ENCODE results near the gene PTTG1IP.

Gene PTTG1IP

GRCh38 chr21:44873356-44874239 is at the start of gene PTTG1IP:
Gene PTTG1IP (minus strand): TSS chr21:44873690. CDS start chr21:44873616, 74 bp downstream.
- TF ChIP-seq CTCF (IDR thresholded peaks at IDR 0.05; ENCODE audit: low read depth, low read length, missing control alignments): no peak

GRCh38 chr21:44921928-44922327 is 48.4 kb upstream of the PTTG1IP start:
- H3K4me3 ChIP-seq (ENCODE audit: low read depth, low read length): peak overlapping the region; percentile 82; the same call in 1 of the 2 replicates
- no peak for DNase-seq (ENCODE audit: low read depth)
- no peak for TF ChIP-seq CTCF (IDR thresholded peaks at IDR 0.05; ENCODE audit: low read depth, low read length, missing control alignments)

More at GRCh38 chr21:44873356-44874239, at the start of gene PTTG1IP:
- H3K4me3 ChIP-seq (ENCODE audit: low read depth, low read length): peak within 1 kb of the TSS; percentile 98
- peak; percentile 88 for DNase-seq (ENCODE audit: low read depth)

- peak; percentile 51 for DNase-seq (ENCODE audit: low read depth)
- no peak for TF ChIP-seq CTCF (IDR thresholded peaks at IDR 0.05; ENCODE audit: low read depth, low read length, missing control alignments)
- peak within 1 kb of the TSS; percentile 82 for H3K4me3 ChIP-seq (ENCODE audit: low read depth, low read length)
Observed at GRCh38 chr21:44920694-44921604, 47.5 kb upstream of the PTTG1IP start, which contains the start of gene ITGB2. Gene ITGB2 (minus strand): TSS chr21:44920899. CDS start chr21:44910782, 10,117 bp downstream.

GRCh38 chr21:44919913-44920693 is 46.6 kb upstream of the PTTG1IP start:
- peak overlapping the region; percentile 82 for H3K4me3 ChIP-seq (ENCODE audit: low read depth, low read length)
- DNase-seq (ENCODE audit: low read depth): no peak
- peak; percentile 0 for TF ChIP-seq CTCF (IDR thresholded peaks at IDR 0.05; ENCODE audit: low read depth, low read length, missing control alignments)

DNA sequence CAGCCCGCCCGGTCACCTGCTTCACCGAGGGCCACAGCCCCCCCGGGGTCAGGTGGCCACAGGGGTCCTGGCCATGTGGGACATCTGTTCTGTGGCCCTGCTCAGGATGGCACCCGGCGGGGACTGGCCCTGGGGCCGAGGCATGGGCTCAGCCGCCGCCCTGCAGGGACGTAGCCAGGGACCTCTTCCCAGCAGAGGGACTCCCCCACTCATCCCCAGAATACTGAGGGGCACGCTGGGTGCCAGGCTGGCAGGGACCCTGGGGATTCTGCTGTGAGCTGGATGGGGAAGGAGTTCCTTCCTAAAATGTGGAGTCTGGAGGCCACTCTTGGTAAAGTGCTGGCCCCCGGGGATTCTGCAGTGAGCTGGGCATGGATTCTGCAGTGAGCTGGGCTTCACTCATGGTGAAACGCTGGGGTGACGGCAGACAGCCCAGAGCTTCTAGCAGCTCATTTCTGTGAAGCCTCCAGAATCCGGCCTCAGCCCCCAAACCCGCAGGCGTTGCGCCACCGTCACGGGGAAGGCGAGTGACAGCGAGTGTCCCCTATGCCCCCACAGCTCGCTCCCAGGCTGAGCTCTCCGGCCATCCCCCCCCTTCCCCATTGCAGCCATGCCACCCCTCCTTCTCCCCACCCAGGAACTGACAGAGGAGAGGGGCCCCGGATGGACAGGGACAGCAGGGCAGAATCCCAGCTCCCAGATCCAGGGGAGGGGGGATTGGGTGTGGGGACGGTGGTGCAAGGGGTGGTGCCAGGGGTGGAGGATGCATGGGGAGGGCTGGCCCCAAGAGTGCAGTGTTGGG is 45.8 kb upstream of the PTTG1IP start:
- DNase-seq (ENCODE audit: low read depth): no peak
- no peak for TF ChIP-seq CTCF (IDR thresholded peaks at IDR 0.05; ENCODE audit: low read depth, low read length, missing control alignments)

More for the DNA sequence above, 45.8 kb upstream of the PTTG1IP start:
- H3K4me3 ChIP-seq (ENCODE audit: low read depth, low read length): peak overlapping the region; percentile 82

All from GM12864 (cell line).